ENCODE results near the gene LTBP2.

The LTBP2 gene

DNA sequence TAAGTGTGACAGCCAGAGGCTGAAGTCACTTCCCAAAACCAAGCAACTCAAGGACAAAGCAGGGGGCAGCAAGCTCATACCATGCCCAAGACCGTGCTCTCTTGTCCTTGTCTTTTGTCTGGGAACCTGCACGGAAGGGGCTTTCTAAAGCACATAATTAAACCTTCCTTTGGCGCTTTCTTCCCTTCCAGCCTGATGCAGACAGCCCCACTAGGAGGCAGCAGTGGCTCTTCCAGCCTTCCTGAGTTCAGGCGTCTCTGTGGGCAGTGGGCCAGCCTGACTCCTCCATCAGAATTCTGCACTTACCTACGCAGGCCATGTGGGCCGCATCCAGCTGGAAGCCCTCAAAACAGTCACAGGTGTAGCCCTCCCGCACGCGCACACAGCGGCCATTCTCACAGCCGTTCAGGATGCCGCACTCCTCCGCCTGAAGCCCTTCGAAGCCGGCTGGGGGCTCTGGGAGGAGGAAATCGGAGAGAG lies 110.9 kb downstream of the LTBP2 start:
- Histone ChIP-seq H3K4me3 (ENCODE audit: low read depth, low read length) (no peak overlapping the region), H3K36me3 (peaks cover 6% of the 10 kb centered on the region), H3K9me3 (ENCODE audit: severe bottlenecking) (no peaks in the 10 kb centered on the region), H3K27ac (peak overlapping the region; percentile 47), H3K27me3 (ENCODE audit: insufficient read depth, low read depth, severe bottlenecking) (no peaks in the 10 kb centered on the region)
- DNase-seq, result peak; percentile 83
- TF ChIP-seq, protein P1, sequence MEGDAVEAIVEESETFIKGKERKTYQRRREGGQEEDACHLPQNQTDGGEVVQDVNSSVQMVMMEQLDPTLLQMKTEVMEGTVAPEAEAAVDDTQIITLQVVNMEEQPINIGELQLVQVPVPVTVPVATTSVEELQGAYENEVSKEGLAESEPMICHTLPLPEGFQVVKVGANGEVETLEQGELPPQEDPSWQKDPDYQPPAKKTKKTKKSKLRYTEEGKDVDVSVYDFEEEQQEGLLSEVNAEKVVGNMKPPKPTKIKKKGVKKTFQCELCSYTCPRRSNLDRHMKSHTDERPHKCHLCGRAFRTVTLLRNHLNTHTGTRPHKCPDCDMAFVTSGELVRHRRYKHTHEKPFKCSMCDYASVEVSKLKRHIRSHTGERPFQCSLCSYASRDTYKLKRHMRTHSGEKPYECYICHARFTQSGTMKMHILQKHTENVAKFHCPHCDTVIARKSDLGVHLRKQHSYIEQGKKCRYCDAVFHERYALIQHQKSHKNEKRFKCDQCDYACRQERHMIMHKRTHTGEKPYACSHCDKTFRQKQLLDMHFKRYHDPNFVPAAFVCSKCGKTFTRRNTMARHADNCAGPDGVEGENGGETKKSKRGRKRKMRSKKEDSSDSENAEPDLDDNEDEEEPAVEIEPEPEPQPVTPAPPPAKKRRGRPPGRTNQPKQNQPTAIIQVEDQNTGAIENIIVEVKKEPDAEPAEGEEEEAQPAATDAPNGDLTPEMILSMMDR (IDR thresholded peaks at IDR 0.05; ENCODE audit: low read depth, low read length), result peak; percentile 91

DNA sequence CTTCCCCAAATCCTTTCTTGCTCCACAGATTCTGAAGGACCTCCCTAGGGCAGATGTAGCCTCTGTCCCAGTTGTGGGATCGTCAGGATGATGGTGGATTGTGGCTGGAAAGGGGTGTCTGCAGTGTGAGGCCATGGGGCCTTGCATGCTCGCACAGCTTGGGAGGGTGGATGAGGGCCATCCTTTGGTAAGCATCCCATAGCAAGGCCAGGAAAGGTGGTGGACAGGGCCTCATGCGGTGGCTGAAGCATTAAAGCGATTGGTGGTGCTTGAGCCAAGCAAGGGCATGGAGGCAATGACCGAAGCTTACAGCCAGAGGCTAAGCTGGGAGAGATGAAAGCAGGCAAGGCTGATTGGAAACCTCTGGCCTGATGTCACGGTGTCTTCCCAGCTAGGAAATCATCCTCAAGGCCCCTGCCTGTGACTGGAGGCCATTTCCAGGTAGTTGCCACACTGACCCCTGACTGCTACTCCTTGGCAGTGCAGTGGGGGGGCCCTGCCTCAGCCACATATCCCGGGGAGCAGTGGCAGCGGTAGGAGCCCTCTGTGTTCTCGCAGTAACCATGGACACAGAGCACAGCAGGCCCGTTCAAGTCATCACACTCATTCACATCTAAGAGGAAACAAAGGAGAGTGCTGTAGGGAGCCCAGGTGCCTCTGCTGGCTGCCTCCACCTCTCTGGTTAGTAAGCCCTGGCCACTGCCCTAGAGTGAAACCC lies 111.5 kb downstream of the LTBP2 start:
- no peaks in the 10 kb centered on the region for H3K9me3 ChIP-seq (ENCODE audit: severe bottlenecking)
- peaks cover 6% of the 10 kb centered on the region for H3K36me3 ChIP-seq
- TF ChIP-seq, protein P1 (IDR thresholded peaks at IDR 0.05; ENCODE audit: low read depth, low read length), result peak; percentile 21; the same call in 1 of the 2 replicates
- no peaks in the 10 kb centered on the region for H3K27me3 ChIP-seq (ENCODE audit: insufficient read depth, low read depth, severe bottlenecking)
- H3K27ac ChIP-seq, result peak overlapping the region; percentile 47
- no peak overlapping the region for H3K4me3 ChIP-seq (ENCODE audit: low read depth, low read length)
- no peak for DNase-seq

DNA sequence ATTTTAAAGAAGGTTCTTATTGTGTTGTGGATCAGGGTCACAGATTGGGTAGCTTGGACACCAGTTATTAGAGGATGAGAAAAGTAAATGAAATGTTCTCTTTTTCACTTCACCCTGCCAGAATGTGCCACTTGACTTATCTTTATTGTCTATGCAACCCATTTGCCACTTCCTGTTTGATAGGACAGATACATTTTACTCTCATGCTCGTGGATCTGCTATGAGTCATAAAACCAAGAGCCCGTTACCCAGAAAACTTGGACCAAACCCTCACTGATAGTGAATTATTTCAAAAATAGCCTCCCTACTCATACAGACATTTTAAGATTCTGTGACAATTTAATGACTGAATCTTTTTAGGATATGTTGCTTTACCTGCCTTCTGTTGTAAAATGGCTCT lies 116.7 kb downstream of the LTBP2 start:
- H3K27ac ChIP-seq, result no peak overlapping the region
- H3K27me3 ChIP-seq (ENCODE audit: insufficient read depth, low read depth, severe bottlenecking), result no peaks in the 10 kb centered on the region
- H3K9me3 ChIP-seq (ENCODE audit: severe bottlenecking), result no peaks in the 10 kb centered on the region
- no peak overlapping the region for H3K4me3 ChIP-seq (ENCODE audit: low read depth, low read length)
- no peak for DNase-seq
- TF ChIP-seq, protein P1 (IDR thresholded peaks at IDR 0.05; ENCODE audit: low read depth, low read length), result no peak
- H3K36me3 ChIP-seq, result peaks cover 6% of the 10 kb centered on the region

DNA sequence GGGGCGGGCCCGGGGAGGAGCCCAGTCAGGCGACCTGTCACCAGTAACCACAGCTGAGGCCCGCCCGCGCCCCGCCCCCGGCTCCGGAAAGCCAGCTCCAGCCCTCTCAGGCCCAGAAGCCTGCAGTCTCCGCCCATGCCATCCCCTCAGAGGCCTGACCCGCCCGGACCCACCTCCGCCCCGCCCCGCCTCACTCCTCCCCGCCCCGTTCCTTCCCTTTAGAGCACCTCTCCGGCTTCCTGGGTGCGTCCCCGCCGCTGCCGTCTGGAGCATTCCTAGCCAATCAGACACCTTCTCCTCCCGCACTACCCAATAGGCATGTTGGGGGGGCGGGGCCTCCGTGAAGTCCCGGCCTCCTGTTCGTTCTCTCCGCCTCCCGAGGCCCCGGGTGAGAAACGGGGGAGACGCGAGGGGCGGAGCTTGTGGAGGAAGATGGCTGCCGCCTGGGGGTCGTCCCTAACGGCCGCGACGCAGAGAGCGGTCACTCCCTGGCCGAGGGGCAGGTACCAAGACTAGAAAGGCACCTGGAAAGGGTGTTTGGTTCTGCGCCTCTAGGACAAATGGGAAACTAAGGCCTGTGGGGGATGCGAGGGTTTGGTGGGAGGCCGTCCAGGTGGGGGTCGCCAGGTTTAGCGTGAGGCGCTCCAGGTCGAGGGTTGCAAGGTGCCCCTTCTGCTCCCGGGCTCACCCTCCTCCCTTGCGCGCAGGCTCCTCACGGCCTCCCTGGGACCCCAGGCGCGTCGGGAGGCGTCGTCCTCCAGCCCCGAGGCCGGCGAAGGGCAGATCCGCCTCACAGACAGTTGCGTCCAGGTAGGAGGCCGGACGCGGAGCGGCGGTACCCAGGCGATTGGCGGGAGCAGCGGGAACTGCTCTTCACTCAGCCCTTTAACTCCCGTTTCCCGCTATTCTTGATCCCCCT lies 118.4 kb downstream of the LTBP2 start, which contains the start of gene ISCA2:
ISCA2 (plus strand) TSS at position 423 of the 919 bp plus-strand sequence; CDS start at position 433, 10 bp downstream.
- DNase-seq, result peak; percentile 100
- TF ChIP-seq, protein P1 (IDR thresholded peaks at IDR 0.05; ENCODE audit: low read depth, low read length), result no peak
- H3K27ac ChIP-seq, result peak within 1 kb of the TSS; percentile 80
- H3K4me3 ChIP-seq (ENCODE audit: low read depth, low read length), result peak within 1 kb of the TSS; percentile 93
- H3K9me3 ChIP-seq (ENCODE audit: severe bottlenecking), result no peaks in the 10 kb centered on the region
- no peaks in the 10 kb centered on the region for H3K27me3 ChIP-seq (ENCODE audit: insufficient read depth, low read depth, severe bottlenecking)
- H3K36me3 ChIP-seq, result peaks cover 6% of the 10 kb centered on the region

DNA sequence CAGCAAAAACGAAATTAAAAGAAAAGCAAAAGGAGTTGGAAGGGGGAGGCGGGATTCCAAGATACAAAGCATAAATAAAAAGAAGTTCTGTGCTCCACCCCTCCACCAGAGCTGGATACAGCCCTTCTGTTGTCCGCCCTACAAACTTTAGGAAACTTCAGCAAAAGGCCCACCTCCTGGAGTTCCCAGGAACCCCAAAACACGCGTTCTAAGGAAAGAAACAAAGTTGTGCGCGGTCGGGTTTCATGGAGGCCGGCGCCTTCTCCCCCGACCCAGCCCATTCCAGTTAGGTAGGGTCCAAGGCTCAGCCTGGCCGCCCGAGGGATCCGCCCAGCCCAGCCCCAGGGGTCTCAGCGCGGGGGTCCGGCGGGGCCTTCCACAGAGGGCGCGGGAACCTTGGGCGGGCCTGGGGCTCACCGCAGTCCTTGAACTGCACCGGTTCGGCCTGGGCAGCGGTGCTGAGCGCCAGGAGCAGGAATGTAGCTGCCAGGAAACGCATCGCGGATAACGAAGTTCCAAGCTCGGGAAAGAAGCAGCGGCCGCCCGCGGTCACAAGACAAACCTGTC lies 119.2 kb downstream of the LTBP2 start, which contains the start of gene NPC2:
NPC2 (minus strand) TSS at position 530 of the 567 bp plus-strand sequence; CDS start at position 499, 31 bp downstream.
- TF ChIP-seq, protein P1 (IDR thresholded peaks at IDR 0.05; ENCODE audit: low read depth, low read length), result no peak
- H3K27ac ChIP-seq, result peak within 1 kb of the TSS; percentile 80
- DNase-seq, result no peak

More for the DNA sequence above, 119.2 kb downstream of the LTBP2 start, which contains the start of gene NPC2:
- H3K36me3 ChIP-seq, result peaks cover 6% of the 10 kb centered on the region
- peak within 1 kb of the TSS; percentile 93 for H3K4me3 ChIP-seq (ENCODE audit: low read depth, low read length)
- H3K9me3 ChIP-seq (ENCODE audit: severe bottlenecking), result no peaks in the 10 kb centered on the region
- H3K27me3 ChIP-seq (ENCODE audit: insufficient read depth, low read depth, severe bottlenecking), result no peaks in the 10 kb centered on the region

Data from WERI-Rb-1 (cell line).